ENCODE data around the gene PSTK.

PSTK gene

DNA sequence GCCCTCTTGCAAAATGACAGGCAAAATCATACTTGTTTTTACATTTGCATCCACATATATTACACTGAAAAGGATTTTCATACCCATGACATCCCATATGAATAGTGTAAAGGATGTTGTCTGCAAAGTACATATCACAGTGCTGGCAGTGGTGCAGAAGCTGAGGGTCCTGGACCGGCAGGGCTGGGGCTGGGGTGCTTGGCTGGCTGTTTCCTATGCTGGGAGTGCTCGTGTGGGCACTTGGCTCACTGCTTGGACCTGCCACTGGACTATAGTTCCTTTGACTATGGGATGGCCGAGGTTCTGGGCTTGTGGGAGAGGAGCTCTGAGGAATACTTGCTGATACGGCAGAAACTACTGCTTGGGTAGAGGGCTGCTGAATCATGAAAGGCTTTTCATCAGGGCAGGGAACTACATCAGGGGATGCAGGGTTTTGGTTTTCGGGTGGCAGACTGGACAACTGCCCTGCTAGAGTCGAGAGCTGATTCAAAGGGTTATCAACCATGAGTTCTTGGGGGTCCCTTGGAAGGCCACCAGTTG lies 13.7 kb downstream of the PSTK start:
- DNase-seq: no peak

DNA sequence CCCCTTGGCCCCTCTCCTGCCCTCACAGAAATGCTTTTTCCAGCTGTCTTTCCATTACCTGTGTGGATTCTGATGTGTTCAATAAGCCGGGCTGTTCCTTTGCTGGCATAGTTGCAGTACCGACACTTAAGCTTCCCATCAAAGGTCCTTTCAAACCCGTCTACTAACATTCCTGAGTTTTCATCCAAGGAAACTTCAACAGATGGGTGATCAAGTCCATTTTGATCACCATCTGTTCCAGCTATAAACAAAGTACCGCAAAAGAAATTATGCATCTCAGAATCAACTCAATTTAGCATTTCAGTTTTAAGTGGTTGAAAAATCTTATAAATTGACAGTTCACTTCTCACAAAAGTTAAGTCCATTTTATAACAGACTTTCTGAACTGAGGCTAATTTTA lies 15.7 kb downstream of the PSTK start:
- DNase-seq: no peak

DNA sequence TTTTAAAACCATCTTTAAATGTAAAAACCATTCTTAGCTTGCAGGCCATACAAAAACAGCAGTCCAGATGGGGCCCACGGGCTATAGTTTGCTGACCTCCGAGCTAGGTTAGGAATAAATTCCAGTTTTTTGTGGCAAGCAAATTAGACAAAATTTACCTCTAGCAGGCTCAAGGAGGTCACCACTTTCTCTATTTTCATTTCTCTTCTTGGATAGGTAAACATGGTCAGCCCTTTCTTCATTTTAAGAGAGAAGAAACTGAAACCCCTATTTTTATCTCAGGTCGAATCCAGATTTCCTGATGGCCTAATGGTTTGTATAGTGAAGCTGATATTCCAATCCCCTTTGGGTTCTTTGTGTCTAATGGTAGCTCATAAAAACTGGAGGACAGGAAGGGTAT lies 17.7 kb downstream of the PSTK start:
- no peak for DNase-seq

GRCh38 chr10:122998360-122998917 lies 18.2 kb downstream of the PSTK start:
- DNase-seq: no peak

GRCh38 chr10:122998934-122999333 lies 18.7 kb downstream of the PSTK start:
- no peak for DNase-seq

GRCh38 chr10:122999347-122999746 lies 19.1 kb downstream of the PSTK start:
- no peak for DNase-seq

DNA sequence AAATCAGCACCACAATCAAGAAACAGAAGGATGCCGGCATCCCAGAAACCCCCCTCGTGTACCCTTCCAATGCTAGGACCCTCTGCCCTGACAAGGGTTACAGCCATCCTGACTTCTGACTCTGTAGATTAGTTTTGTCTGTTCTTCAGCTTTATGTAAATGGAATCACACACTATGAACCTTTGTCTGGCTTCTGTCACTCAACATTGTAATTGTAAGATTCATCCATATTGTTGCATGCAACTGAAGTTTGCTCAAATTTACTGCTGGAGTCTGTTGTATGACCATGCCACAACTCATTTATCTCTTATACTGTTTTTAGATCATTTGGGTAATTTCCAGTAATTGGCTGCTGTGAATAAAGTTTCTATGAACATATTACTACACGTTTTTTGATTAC lies 20.0 kb downstream of the PSTK start:
- no peak for DNase-seq

- no peak for DNase-seq
Measured at GRCh38 chr10:123001370-123001769, 21.2 kb downstream of the PSTK start.

DNA sequence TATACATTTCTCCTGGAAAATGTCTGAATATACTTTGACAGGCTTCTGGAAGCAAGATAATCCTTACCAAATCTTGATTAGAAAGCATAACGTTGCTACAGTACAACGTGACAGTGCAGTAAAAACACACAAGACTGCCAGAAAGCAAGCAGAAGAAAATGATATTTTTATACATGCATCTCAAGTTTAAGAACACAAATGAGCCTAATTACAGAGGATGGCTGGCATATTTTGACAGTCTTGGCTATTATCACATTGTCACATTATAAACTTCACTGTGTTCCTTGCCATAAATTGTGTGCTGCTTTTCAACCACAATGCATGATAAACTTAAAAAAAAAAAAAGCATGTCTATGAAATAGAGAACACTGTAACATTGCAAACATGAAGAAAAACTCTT lies 24.1 kb downstream of the PSTK start:
- DNase-seq: no peak

GRCh38 chr10:123007558-123008354 lies 27.6 kb downstream of the PSTK start:
- peak; percentile 48 for DNase-seq

GRCh38 chr10:123008355-123009104 lies 28.3 kb downstream of the PSTK start, which contains the start of the genes ACADSB and IKZF5:
Gene ACADSB (plus strand): TSS chr10:123009006. CDS start chr10:123009030, 24 bp downstream.
Gene IKZF5 (minus strand): TSS chr10:123008795. CDS start chr10:122998625, 10,170 bp downstream.
- peak; percentile 97 for DNase-seq

DNA sequence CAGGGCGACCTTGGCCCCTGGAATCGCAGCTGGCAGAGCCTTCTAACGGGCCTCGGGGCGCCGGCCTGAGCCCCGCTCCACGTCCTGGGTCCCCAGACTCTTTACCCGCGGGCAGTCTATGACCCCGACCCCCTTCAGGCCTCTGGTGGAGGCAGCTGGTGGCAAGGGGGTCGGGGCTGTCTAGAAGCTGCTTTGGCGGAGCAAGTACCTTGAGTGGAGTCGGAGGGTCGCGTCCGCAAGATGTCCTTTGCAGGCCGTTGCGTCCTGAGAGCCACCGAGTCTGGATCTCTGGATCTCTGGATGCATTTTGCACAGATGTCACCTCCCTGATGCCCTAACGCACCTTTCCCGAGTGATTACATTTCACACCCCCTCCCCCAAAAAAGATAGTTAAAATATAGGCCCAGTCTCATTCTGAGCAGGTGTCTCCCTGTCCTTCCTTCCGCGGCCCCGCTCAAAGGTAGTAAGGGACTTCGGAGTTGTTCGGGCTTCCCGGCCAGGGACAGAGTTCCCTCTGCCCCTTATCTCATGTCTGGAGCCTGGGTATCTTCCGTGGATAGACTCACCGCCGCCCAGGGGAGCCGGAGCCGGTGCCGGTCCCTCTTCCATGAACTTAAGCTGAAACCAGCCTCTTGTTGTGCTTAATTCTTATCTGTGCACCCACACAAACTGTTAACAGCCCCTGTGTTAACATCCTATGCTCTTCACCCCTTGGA lies 29.1 kb downstream of the PSTK start:
- DNase-seq: peak; percentile 6

DNA sequence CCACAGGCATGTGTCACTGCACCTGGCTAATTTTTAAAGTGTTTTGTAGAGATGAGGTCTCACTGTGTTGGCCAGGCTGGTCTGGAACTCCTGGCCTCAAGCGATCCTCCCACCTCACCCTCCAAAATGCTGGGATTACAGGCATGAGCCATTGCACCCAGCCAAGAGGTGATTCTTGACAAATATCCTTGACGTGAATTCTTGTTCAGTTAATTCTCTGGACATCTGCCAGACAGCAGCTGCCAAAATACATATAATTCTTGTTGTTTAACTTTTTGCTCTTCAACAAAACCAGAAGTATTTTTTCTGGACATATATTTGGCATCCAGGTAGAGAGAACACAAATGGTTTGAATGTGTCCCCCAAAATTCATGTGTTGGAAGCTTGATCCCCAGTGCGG lies 31.8 kb downstream of the PSTK start:
- DNase-seq: no peak

DNA sequence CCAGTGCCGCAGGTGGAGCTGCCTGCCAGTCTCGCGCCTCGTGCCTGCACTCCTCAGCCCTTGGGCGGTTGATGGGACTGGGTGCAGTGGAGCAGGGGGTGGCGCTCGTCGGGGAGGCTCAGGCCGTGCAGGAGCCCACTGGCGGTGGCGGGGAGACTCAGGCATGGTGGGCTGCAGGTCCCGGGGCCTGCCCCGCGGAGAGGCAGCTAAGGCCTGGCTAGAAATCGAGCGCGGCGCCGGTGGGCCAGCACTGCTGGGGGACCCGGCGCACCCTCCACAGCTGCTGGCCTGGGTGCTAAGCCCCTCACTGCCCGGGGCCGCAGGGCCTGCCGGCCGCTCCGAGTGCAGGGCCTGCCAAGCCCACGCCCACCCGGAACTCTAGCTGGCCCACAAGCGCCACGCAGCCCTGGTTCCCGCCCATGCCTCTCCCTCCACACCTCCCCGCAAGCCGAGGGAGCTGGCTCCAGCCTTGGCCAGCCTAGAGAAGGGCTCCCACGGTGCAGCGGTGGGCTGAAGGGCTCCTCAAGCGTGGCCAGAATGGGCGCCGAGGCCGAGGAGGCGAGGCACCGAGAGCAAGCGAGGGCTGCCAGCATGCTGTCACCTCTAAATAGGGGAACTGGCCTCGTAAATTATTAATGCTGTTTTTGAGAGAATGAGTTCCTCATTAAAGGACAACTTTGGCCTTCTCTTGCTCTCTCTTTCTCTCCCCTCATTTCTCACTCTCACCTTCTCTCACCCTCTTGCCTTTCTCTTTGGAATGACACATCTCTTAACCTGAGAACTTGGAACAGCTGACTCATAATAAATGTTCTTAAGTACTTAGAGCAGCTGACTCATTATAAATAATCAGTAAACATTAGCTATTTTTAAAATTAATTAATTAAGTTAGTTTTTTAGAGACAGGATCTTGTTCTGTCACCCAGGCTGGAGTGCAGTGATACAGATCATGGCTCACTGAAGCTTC lies 33.5 kb downstream of the PSTK start:
- DNase-seq: no peak

- DNase-seq: no peak
Measured at GRCh38 chr10:123014772-123015171, 34.6 kb downstream of the PSTK start.

DNA sequence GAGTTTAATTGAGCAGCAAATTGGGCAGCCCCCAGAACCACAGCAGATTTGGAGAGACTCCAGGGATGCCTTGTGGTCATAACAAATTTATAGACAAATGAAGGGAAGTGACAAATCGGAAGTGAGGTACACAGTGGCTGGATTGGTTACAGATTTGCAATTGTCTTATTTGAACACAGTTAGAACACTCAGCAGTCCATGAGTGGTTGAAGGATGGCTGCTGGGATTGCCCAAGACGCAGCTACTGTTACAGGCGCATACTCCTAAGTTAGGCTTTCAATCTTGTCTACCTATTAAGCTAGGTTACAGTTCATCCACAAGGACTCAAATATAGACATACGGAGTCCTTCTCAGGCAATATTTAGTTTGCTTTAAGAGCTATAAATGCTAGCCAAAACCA lies 36.0 kb downstream of the PSTK start:
- DNase-seq: no peak

DNA sequence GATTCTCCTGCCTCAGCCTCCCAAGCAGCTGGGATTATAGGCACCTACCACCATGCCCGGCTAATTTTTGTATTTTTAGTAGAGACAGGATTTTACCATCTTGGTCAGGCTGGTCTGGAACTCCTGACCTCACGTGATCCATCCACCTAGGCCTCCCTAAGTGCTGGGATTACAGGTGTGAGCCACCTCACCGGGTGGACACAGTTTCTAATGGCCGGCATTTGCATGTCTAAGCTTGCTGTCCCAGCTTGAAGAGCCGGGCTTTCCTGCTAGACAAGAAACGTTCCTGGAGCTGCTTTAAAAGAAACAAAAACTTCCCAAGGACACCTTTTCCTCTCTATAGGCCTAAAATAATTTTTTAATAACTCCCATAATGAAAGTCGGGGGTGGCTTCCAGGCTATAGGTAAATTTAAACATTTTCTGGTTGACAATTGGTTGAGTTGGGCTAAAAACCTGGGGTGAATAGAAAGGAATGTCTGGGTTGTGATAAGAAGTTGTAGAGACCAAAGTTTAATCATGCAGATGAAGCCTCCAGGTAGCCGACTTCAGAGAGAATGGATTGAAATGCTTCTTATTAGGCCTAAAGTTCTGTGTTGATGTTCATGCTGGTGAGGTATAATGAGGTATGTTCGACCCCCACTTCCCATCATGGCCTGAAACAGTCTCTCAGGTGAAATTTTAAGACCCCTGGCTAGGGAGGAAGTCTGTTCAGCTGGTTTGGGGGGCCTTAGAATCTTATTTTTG lies 37.4 kb downstream of the PSTK start:
- DNase-seq: no peak

DNA sequence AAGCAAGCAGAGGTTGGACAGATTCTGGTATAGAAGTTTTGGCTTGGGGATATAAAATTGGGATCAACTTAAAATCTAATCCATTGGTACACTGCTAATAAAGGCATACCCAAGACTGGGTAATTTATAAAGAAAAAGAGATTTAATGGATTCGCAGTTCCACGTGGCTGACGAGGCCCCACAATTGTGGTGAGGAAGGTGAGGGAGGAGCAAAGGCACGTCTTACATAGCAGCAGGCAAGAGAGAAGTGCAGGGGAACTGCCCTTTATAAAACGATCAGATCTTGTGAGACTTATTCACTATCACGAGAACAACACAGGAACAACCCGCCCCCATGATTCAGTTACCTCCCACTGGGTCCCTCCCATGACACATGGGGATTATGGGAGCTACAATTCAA lies 38.3 kb downstream of the PSTK start:
- DNase-seq: no peak

DNA sequence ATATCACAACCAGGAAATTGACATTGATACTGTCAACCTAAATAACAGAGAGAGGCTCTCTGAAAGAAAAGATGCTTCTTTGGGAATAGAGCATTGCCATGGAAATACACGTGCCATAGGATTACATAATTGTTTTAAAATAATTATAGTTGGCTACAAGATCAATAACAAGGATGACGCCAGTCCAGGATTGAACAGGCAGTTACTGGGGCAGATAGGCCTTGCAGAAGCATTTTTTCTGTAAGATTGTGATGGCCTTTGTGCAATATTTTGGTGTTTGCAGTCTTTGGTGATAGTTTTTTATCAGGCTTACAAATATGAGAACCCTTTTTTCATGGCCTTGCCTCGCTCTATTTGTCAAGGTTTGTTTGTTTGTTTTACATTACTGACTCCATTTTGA lies 39.1 kb downstream of the PSTK start:
- no peak for DNase-seq

DNA sequence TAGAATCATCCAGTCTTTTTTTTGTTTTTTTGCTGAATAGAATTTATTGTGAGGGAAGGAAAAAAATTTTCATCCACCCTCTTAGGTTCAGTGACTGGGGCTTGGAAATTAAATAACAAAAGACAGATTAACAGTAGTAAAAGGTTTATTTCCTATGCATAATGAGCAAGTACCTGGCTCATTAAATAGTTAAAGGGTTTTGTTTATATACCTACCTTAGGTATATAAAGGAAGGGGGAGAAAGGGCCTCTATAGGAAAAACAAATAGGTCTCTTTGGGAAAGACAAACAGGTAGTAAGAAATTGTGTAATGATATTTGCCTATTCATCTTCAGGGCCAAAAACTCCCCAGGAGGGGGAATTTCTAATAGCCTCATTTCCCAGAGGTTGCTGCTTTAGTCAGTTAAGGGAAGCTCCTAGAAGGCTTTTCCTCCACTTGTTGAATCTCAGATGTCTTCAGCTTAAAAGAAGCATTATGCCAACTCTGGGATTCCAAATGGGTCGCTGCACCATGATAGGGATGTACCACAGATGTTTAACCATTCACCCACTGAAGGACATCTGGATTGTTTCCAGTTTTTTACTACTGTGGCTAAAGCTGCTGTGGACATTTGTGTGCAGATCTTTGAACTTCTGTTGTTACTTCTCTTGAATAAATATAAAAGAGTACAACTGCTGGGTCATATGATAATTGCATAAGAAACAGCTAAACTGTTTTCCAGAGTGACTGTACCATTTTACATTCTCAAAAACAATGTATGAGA lies 39.9 kb downstream of the PSTK start:
- no peak for DNase-seq

Data from central memory CD4-positive, alpha-beta T cell (primary cell).